Small intestine (tissue), 7 donors: ENCODE results near the gene IGSF11. TPM values are rescaled to one million over a fixed set of nuclear protein-coding genes. Genes with fewer than 3 reads are reported as not detected.

Source experiments
- DNase-seq, 2 donors: peaks; one replicate each; pipeline versions ENCODE4 v3.0.0 to v3.0.0-alpha.2; 2013
- FAIRE-seq: peaks from 2 replicates; lab custom pipeline; 2012; peaks lifted over from hg19 to GRCh38; lab: Jason Lieb, UNC
- H3K27ac ChIP-seq, 3 donors: one replicate each; pipeline ENCODE4 v1.5.1; 2013; ENCODE audit warnings: low read length in 2 of 3, mild to moderate bottlenecking in 2 of 3, control low read depth in 1 of 3, inconsistent platforms in 1 of 3, low read depth in 1 of 3, moderate library complexity in 1 of 3
- H3K27me3 ChIP-seq, 3 donors: one replicate each; pipeline ENCODE4 v1.6.1; 2013; ENCODE audit warnings: low read length in 3 of 3, inconsistent platforms in 1 of 3; ENCODE audit not compliant: control insufficient read depth in 3 of 3, insufficient read depth in 3 of 3
- H3K36me3 ChIP-seq, 3 donors: one replicate each; pipeline ENCODE4 v1.6.1; 2013; ENCODE audit warnings: low read length in 3 of 3, inconsistent platforms in 1 of 3, low read depth in 1 of 3, mild to moderate bottlenecking in 1 of 3, moderate library complexity in 1 of 3; ENCODE audit not compliant: control insufficient read depth in 3 of 3, insufficient read depth in 2 of 3
- H3K4me1 ChIP-seq, 3 donors: one replicate each; pipeline ENCODE4 v1.6.1; 2013; ENCODE audit warnings: low read length in 2 of 3, inconsistent platforms in 1 of 3, low read depth in 1 of 3, mild to moderate bottlenecking in 1 of 3, moderate library complexity in 1 of 3; ENCODE audit not compliant: control insufficient read depth in 3 of 3, insufficient read depth in 2 of 3
- H3K4me3 ChIP-seq, 3 donors: one replicate each; pipeline ENCODE4 v1.5.1; 2013; ENCODE audit warnings: low read length in 3 of 3, control low read depth in 1 of 3, inconsistent platforms in 1 of 3, low read depth in 1 of 3, mild to moderate bottlenecking in 1 of 3, moderate library complexity in 1 of 3
- H3K9me3 ChIP-seq, 2 donors: one replicate each; pipeline ENCODE4 v1.6.1; 2013; ENCODE audit warnings: low read depth in 1 of 2, low read length in 1 of 2; ENCODE audit not compliant: control insufficient read depth in 2 of 2, insufficient read depth in 1 of 2
- WGBS, 3 donors: extraction: QIAGEN DNeasy Blood & Tissue Kit; methylation state at CpG; one replicate each; pipeline ENCODE4 v1.1.7; 2013; 5-methylcytosine and 5-hydroxymethylcytosine counted together
- polyA plus RNA-seq, 4 donors: library from polyadenylated mRNA; stranded (reverse) in 3 of 4; unstranded in 1 of 4; fragments of 200-250 nt in 3 of 4; fragments of 120-200 nt in 1 of 4; gene quantifications; one replicate each; pipeline versions ENCODE4 v1.2.1 to v1.2.3, GENCODE V29; 2013
- donor health status: healthy with polysubstance abuse.
- donor health status: control.
- donor health status: control.
- donor health status: Bipolar disorder and iron deficiency.
- donor health status: healthy.

Gene IGSF11
- polyA plus RNA-seq, 4 donors = 0.43 to 0.51 TPM; not detected in 2

- no peak for FAIRE-seq
- 86 to 100% (median 90%) methylated on average over 1 of the region's 1 CpG for WGBS, 3 donors
Measured at GRCh38 chr3:119011528-119011927, 23.1 kb downstream of the IGSF11 start.

DNA sequence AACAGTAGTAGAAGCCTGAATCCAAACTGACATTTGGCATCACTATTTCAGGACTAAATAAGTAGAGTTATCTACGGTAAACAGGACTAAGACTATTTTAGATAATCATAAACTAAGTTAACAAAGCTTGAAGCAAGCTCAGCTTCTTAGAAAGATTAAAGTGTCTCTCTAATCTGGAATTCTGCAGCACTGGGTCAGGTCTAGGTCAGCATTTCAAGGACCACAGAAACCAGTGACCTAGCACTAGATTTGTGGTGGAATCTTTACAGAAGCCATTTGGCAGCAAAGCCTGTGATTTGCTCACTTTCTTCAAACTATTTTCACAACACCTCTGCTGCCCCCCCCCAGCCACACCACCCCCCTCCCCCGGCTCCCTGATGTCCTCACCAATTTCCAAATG, 37.5 kb downstream of the IGSF11 start:
- H3K27ac ChIP-seq = no peak overlapping the region
- no peak overlapping the region for H3K4me3 ChIP-seq
- FAIRE-seq (no peak), DNase-seq (no peak)
- no peaks in the 10 kb centered on the region for H3K27me3 ChIP-seq
- H3K4me1 ChIP-seq = no peaks in the 10 kb centered on the region
- 50 to 68% (median 56%) methylated on average over 2 of the region's 2 CpGs for WGBS, 3 donors
- no peaks in the 10 kb centered on the region for H3K36me3 ChIP-seq
- no peaks in the 10 kb centered on the region for H3K9me3 ChIP-seq

More at GRCh38 chr3:119011528-119011927, 23.1 kb downstream of the IGSF11 start:
- Histone ChIP-seq H3K4me1 (no peaks in the 10 kb centered on the region), H3K27me3 (no peaks in the 10 kb centered on the region), H3K27ac (no peak overlapping the region), H3K36me3 (no peaks in the 10 kb centered on the region), H3K9me3 (no peaks in the 10 kb centered on the region), H3K4me3 (no peak overlapping the region)
- DNase-seq = no peak

DNA sequence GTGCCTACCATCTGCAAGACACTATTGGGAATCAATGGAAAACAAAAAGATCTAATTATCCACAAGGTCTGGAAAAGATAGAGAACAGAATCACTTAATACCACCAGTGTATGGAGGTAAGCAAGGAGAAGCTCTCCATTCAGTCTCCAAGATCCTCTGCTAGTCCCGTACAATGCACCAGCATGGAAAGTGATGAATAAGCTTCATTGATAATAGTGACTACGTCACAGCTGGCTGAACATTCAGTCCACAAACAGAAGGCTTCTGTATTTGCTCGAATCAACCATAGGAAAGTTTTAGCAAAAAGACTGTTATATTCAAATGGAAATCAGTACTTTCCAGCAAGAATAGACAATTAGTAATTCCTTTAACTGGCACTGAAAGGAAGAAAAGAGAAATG, 42.9 kb downstream of the IGSF11 start:
- DNase-seq (no peak), FAIRE-seq (no peak)
- Histone ChIP-seq H3K4me3 (no peak overlapping the region), H3K9me3 (no peaks in the 10 kb centered on the region), H3K4me1 (peaks cover 0 to 3% (median 1%) of the 10 kb centered on the region in 3 donors), H3K36me3 (no peaks in the 10 kb centered on the region), H3K27me3 (no peaks in the 10 kb centered on the region), H3K27ac (no peak overlapping the region)
- WGBS, 3 donors = 65 to 86% (median 75%) methylated on average over 3 of the region's 3 CpGs

GRCh38 chr3:118990823-118991560, 43.7 kb downstream of the IGSF11 start:
- Histone ChIP-seq H3K27me3 (no peaks in the 10 kb centered on the region), H3K4me1 (peaks cover 0 to 3% (median 2%) of the 10 kb centered on the region in 3 donors), H3K27ac (no peak overlapping the region), H3K9me3 (no peaks in the 10 kb centered on the region), H3K4me3 (no peak overlapping the region), H3K36me3 (no peaks in the 10 kb centered on the region)
- DNase-seq (no peak), FAIRE-seq (no peak)
- WGBS, 3 donors = 71 to 82% (median 78%) methylated on average over 3 of the region's 3 CpGs

- no peak for FAIRE-seq
- Histone ChIP-seq H3K4me1 (peaks cover 0 to 3% (median 2%) of the 10 kb centered on the region in 3 donors), H3K27ac (no peak overlapping the region), H3K27me3 (no peaks in the 10 kb centered on the region), H3K9me3 (no peaks in the 10 kb centered on the region), H3K36me3 (no peaks in the 10 kb centered on the region), H3K4me3 (no peak overlapping the region)
- WGBS, 3 donors = 40 to 47% (median 40%) methylated on average over 6 of the region's 6 CpGs
- no peak for DNase-seq
Measured at GRCh38 chr3:118988198-118989130, 46.2 kb downstream of the IGSF11 start.

GRCh38 chr3:118987477-118987876, 47.2 kb downstream of the IGSF11 start:
- WGBS, 3 donors = 0 to 24% (median 15%) methylated on average over 2 of the region's 2 CpGs
- Histone ChIP-seq H3K9me3 (no peaks in the 10 kb centered on the region), H3K4me1 (peaks cover 0 to 3% (median 2%) of the 10 kb centered on the region in 3 donors), H3K27ac (no peak overlapping the region), H3K4me3 (no peak overlapping the region), H3K27me3 (no peaks in the 10 kb centered on the region), H3K36me3 (no peaks in the 10 kb centered on the region)
- FAIRE-seq (no peak), DNase-seq (peak; percentile 2 to 65)

DNA sequence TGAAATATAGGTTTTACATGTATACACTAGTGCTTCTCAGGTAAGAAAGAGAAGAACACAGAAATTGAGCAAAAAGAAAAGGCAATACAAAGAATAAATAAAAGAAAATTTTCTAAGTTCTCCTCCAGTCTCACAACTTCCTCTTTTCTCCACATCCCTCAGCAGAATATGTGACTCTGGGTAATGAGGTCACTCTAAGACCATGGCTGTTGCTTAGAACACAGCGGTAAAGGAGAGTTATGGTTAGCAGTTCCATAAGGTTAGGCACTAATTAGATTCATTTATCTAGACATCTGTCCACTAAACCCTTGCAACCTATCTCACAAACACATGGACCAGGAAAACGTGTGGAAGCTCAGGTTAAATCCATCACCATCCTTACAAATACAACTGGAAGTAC, 47.9 kb downstream of the IGSF11 start:
- no peak overlapping the region for H3K4me3 ChIP-seq
- DNase-seq = no peak
- WGBS, 3 donors = 65 to 77% (median 71%) methylated on average over 2 of the region's 2 CpGs

GRCh38 chr3:118984699-118985098, 49.9 kb downstream of the IGSF11 start:
- Histone ChIP-seq H3K27me3 (no peaks in the 10 kb centered on the region), H3K27ac (no peak overlapping the region), H3K4me3 (no peak overlapping the region), H3K4me1 (peaks cover 0 to 3% (median 2%) of the 10 kb centered on the region in 3 donors), H3K36me3 (no peaks in the 10 kb centered on the region), H3K9me3 (no peaks in the 10 kb centered on the region)
- DNase-seq (peak in 1 of 2 donors; percentile 2), FAIRE-seq (no peak)
- WGBS, 3 donors = 70 to 75% (median 73%) methylated on average over 2 of the region's 2 CpGs

More for the DNA sequence above, 47.9 kb downstream of the IGSF11 start:
- no peaks in the 10 kb centered on the region for H3K27me3 ChIP-seq
- H3K9me3 ChIP-seq = no peaks in the 10 kb centered on the region
- FAIRE-seq = no peak
- H3K4me1 ChIP-seq = peaks cover 0 to 3% (median 2%) of the 10 kb centered on the region in 3 donors
- no peaks in the 10 kb centered on the region for H3K36me3 ChIP-seq
- no peak overlapping the region for H3K27ac ChIP-seq
